KG1 (cell line): ENCODE results near the gene ECE1.
"Not testable (repeated sequence)": the region's sequence is repeated elsewhere in the genome, so short reads cannot be mapped to it uniquely, and the experiment has no call there.

Source experiments
- DNase-seq: peaks from one replicate; lab custom pipeline; 2025; lab: John Stamatoyannopoulos, UW

ECE1 gene

GRCh38 chr1:21249940-21250493 is 40.2 kb downstream of the ECE1 start:
- no peak for DNase-seq

- no peak for DNase-seq
Measured at GRCh38 chr1:21247892-21248715, 42.2 kb downstream of the ECE1 start.

GRCh38 chr1:21246905-21247642 is 43.2 kb downstream of the ECE1 start:
- DNase-seq = no peak

GRCh38 chr1:21245688-21246229 is 44.5 kb downstream of the ECE1 start:
- no peak for DNase-seq

- no peak for DNase-seq
Measured at GRCh38 chr1:21244986-21245687, 45.1 kb downstream of the ECE1 start.

GRCh38 chr1:21244154-21244553 is 46.1 kb downstream of the ECE1 start:
- no peak for DNase-seq

- DNase-seq = no peak
Measured at GRCh38 chr1:21242846-21243245, 47.4 kb downstream of the ECE1 start.

- no peak for DNase-seq
Measured at GRCh38 chr1:21241771-21242581, 48.3 kb downstream of the ECE1 start.

GRCh38 chr1:21240706-21241105 is 49.6 kb downstream of the ECE1 start:
- DNase-seq = no peak

GRCh38 chr1:21239221-21239620 is 51.0 kb downstream of the ECE1 start:
- DNase-seq = no peak

GRCh38 chr1:21238141-21238800 is 52.0 kb downstream of the ECE1 start:
- DNase-seq = no peak

GRCh38 chr1:21237446-21238088 is 52.7 kb downstream of the ECE1 start:
- no peak for DNase-seq

GRCh38 chr1:21236178-21236577 is 54.1 kb downstream of the ECE1 start:
- DNase-seq = no peak

GRCh38 chr1:21234779-21235178 is 55.5 kb downstream of the ECE1 start:
- no peak for DNase-seq

- no peak for DNase-seq
Measured at GRCh38 chr1:21233490-21233889, 56.8 kb downstream of the ECE1 start.

- DNase-seq = no peak
Measured at GRCh38 chr1:21232044-21232443, 58.2 kb downstream of the ECE1 start.

GRCh38 chr1:21229246-21230000 is 60.8 kb downstream of the ECE1 start:
- no peak for DNase-seq

GRCh38 chr1:21228224-21228623 is 62.0 kb downstream of the ECE1 start:
- DNase-seq = not testable (repeated sequence)

GRCh38 chr1:21225065-21225464 is 65.2 kb downstream of the ECE1 start:
- DNase-seq = no peak
